ENCODE measurements around the gene ATXN1.

DNA sequence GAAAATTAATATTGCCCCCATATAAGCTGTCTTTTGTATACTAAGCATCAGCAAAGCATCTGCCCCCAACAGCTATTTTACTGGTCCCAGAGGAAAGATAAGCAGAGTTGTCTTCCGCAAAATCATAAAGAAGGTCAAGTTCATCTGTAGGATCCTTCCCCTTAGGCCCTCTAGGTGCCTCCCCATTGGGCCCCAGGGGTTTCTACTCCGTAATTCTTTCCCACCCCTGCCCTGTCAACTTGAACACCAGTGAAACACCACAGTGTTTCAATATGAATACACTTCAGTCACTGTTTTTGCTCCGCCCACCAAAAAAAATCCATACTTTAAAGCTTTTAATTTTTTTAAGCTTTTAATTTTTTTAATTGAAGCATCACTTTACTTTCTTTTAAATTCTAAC is 159.2 kb downstream of the ATXN1 start:
- TF ChIP-seq, protein P1, sequence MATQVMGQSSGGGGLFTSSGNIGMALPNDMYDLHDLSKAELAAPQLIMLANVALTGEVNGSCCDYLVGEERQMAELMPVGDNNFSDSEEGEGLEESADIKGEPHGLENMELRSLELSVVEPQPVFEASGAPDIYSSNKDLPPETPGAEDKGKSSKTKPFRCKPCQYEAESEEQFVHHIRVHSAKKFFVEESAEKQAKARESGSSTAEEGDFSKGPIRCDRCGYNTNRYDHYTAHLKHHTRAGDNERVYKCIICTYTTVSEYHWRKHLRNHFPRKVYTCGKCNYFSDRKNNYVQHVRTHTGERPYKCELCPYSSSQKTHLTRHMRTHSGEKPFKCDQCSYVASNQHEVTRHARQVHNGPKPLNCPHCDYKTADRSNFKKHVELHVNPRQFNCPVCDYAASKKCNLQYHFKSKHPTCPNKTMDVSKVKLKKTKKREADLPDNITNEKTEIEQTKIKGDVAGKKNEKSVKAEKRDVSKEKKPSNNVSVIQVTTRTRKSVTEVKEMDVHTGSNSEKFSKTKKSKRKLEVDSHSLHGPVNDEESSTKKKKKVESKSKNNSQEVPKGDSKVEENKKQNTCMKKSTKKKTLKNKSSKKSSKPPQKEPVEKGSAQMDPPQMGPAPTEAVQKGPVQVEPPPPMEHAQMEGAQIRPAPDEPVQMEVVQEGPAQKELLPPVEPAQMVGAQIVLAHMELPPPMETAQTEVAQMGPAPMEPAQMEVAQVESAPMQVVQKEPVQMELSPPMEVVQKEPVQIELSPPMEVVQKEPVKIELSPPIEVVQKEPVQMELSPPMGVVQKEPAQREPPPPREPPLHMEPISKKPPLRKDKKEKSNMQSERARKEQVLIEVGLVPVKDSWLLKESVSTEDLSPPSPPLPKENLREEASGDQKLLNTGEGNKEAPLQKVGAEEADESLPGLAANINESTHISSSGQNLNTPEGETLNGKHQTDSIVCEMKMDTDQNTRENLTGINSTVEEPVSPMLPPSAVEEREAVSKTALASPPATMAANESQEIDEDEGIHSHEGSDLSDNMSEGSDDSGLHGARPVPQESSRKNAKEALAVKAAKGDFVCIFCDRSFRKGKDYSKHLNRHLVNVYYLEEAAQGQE (IDR thresholded peaks at IDR 0.05; ENCODE audit: insufficient replicate concordance, low read depth) = no peak
- TF ChIP-seq POLR2AphosphoS5 (IDR thresholded peaks at IDR 0.05; ENCODE audit: low read depth) = no peak
- TF ChIP-seq, protein P2, sequence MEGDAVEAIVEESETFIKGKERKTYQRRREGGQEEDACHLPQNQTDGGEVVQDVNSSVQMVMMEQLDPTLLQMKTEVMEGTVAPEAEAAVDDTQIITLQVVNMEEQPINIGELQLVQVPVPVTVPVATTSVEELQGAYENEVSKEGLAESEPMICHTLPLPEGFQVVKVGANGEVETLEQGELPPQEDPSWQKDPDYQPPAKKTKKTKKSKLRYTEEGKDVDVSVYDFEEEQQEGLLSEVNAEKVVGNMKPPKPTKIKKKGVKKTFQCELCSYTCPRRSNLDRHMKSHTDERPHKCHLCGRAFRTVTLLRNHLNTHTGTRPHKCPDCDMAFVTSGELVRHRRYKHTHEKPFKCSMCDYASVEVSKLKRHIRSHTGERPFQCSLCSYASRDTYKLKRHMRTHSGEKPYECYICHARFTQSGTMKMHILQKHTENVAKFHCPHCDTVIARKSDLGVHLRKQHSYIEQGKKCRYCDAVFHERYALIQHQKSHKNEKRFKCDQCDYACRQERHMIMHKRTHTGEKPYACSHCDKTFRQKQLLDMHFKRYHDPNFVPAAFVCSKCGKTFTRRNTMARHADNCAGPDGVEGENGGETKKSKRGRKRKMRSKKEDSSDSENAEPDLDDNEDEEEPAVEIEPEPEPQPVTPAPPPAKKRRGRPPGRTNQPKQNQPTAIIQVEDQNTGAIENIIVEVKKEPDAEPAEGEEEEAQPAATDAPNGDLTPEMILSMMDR (IDR thresholded peaks at IDR 0.05; ENCODE audit: insufficient read depth, low read length) = no peak
- TF ChIP-seq SPI1 (IDR thresholded peaks at IDR 0.05; ENCODE audit: borderline replicate concordance, low read depth) = no peak
- TF ChIP-seq GABPA (IDR thresholded peaks at IDR 0.05; ENCODE audit: low read depth) = no peak

Data from HL-60 (cell line).